Keratinocyte (primary cell): ENCODE data around the gene RAB8A. TPM values are rescaled to one million over a fixed set of nuclear protein-coding genes. Genes with fewer than 3 reads are reported as not detected.

Experiments
- DNase-seq: peaks from one replicate; pipeline ENCODE4 v3.0.0-alpha.2; 2011; ENCODE audit warnings: low read depth, missing footprints, low spot score
- FAIRE-seq: peaks from 2 replicates; lab custom pipeline; 2011; peaks lifted over from hg19 to GRCh38; lab: Jason Lieb, UNC
- H2AFZ ChIP-seq: 2 replicates; pipeline ENCODE4 v1.6.0; 2012; ENCODE audit warnings: low read length, control low read depth, inconsistent platforms; ENCODE audit not compliant: control insufficient read depth
- H3K27ac ChIP-seq: 2 replicates; pipeline ENCODE4 v1.5.1; 2011; ENCODE audit warnings: low read length; ENCODE audit not compliant: control insufficient read depth, insufficient read depth
- H3K27me3 ChIP-seq: 3 replicates; pipeline ENCODE4 v1.6.0; 2011; ENCODE audit warnings: low read length; ENCODE audit not compliant: control insufficient read depth, insufficient read depth; ENCODE audit errors: extremely low read depth
- H3K36me3 ChIP-seq, 2 experiments: 2 replicates in 1 of 2; 3 replicates in 1 of 2; pipeline ENCODE4 v1.5.1; 2011; ENCODE audit warnings: low read length in 2 of 2, mild to moderate bottlenecking in 1 of 2; ENCODE audit not compliant: control insufficient read depth in 2 of 2, insufficient read depth in 2 of 2; ENCODE audit errors: extremely low read depth in 1 of 2
- H3K4me1 ChIP-seq: 3 replicates; pipeline ENCODE4 v1.5.1; 2011; ENCODE audit warnings: low read length; ENCODE audit not compliant: control insufficient read depth, insufficient read depth; ENCODE audit errors: extremely low read depth
- H3K4me2 ChIP-seq: 3 replicates; pipeline ENCODE4 v1.6.0; 2011; ENCODE audit warnings: low read depth, low read length; ENCODE audit not compliant: control insufficient read depth, insufficient read depth; ENCODE audit errors: extremely low read depth
- H3K4me3 ChIP-seq, 3 experiments: fragments of 200-600 bp in 1 of 3; sonication (generic) in 1 of 3; 2 replicates in 2 of 3; 3 replicates in 1 of 3; pipeline ENCODE4 v1.5.1; 2011 to 2016; ENCODE audit warnings: low read length in 3 of 3, mild to moderate bottlenecking in 3 of 3, control low read depth in 2 of 3, inconsistent platforms in 1 of 3, low read depth in 1 of 3, mixed read lengths in 1 of 3, mixed run types in 1 of 3, moderate library complexity in 1 of 3; ENCODE audit not compliant: control insufficient read depth in 2 of 3, insufficient read depth in 2 of 3; ENCODE audit errors: extremely low read depth in 1 of 3
- H3K79me2 ChIP-seq: 2 replicates; pipeline ENCODE4 v1.6.0; 2012; ENCODE audit warnings: low read length; ENCODE audit not compliant: control insufficient read depth, insufficient read depth
- H3K9ac ChIP-seq: 3 replicates; pipeline ENCODE4 v1.6.0; 2011; ENCODE audit warnings: low read length; ENCODE audit not compliant: control insufficient read depth, insufficient read depth; ENCODE audit errors: extremely low read depth
- H3K9me1 ChIP-seq: 3 replicates; pipeline ENCODE4 v1.6.0; 2011; ENCODE audit warnings: low read length; ENCODE audit not compliant: control insufficient read depth, insufficient read depth; ENCODE audit errors: extremely low read depth
- H3K9me3 ChIP-seq: 2 replicates; pipeline ENCODE4 v1.5.1; 2012; ENCODE audit warnings: low read depth, low read length; ENCODE audit not compliant: control insufficient read depth
- H4K20me1 ChIP-seq: 3 replicates; pipeline ENCODE4 v1.6.0; 2011; ENCODE audit warnings: low read length; ENCODE audit not compliant: control insufficient read depth, insufficient read depth; ENCODE audit errors: extremely low read depth
- EZH2 ChIP-seq: IDR thresholded peaks from one replicate; pipeline ENCODE4 v1.6.1; 2012; ENCODE audit warnings: inconsistent platforms, mild to moderate bottlenecking, low read length, moderate library complexity
- dilution Hi-C: fragments of 300-500 bp; cut with MboI; formaldehyde crosslinking; loops from one replicate; pipeline ENCODE4 v1.7.0; 2020; ENCODE audit warnings: low sequenced_read_pairs; ENCODE audit not compliant: extremely low pct_ligation_motif_present
- polyA plus RNA-seq, 5 experiments: library from polyadenylated mRNA; depleted of rRNA in 3 of 5; stranded (reverse) in 3 of 5; stranded (forward) in 1 of 5; unstranded in 1 of 5; fragments of >200 nt; gene quantifications; 1 replicate in 1 of 5; 2 replicates in 3 of 5; 3 replicates in 1 of 5; pipeline versions ENCODE4 v1.2.1 to v1.2.3, GENCODE V29; 2011 to 2012; ENCODE audit warnings: missing spikeins in 2 of 5, low read depth in 1 of 5, low replicate concordance in 1 of 5
- TF ChIP-seq, protein P1 (sequence below), 3 experiments: IDR thresholded peaks in 1 of 3; conservative IDR thresholded peaks in 1 of 3; optimal IDR thresholded peaks in 1 of 3; 2 replicates in 2 of 3; 3 replicates in 1 of 3; pipeline versions ENCODE3 to v1.5.1; 2011; ENCODE audit warnings: low read length in 3 of 3, mild to moderate bottlenecking in 3 of 3, moderate library complexity in 2 of 3, control low read depth in 1 of 3, inconsistent platforms in 1 of 3; ENCODE audit not compliant: insufficient read depth in 2 of 3; ENCODE audit errors: extremely low read depth in 1 of 3

RAB8A gene
- polyA plus RNA-seq, 1 donor (not counting 4 experiments of a cell fraction or from before 2014, with no cell fraction given): 95.1 TPM

DNA sequence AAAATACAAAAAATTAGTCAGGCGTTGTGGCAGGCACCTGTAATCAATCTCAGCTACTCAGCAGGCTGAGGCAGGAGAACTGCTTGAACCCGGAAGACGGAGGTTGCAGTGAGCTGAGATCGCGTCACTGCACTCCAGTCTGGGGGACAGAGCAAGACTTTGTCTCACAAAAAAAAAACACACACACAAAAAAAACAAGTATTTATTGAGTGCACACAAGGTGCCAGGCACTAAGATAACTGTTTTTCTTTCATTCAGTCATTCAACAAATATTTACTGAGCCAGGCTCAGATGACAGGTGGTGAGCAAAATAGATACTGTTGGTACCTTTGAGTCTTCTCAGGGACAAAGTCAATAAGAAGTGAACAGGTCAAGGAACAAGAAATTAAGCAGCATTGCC is 55.4 kb downstream of the RAB8A start:
- Histone ChIP-seq H3K27me3 (no peaks in the 10 kb centered on the region), H3K9me1 (no peaks in the 10 kb centered on the region), H4K20me1 (no peaks in the 10 kb centered on the region), H3K36me3 (no peaks in the 10 kb centered on the region), H3K4me1 (no peaks in the 10 kb centered on the region), H3K79me2 (no peaks in the 10 kb centered on the region), H3K27ac (no peak overlapping the region), H3K4me2 (no peak overlapping the region), H3K9ac (no peak overlapping the region), H3K9me3 (no peaks in the 10 kb centered on the region), H2AFZ (no peak overlapping the region), H3K4me3 (no peak overlapping the region)
- TF ChIP-seq, protein P1, sequence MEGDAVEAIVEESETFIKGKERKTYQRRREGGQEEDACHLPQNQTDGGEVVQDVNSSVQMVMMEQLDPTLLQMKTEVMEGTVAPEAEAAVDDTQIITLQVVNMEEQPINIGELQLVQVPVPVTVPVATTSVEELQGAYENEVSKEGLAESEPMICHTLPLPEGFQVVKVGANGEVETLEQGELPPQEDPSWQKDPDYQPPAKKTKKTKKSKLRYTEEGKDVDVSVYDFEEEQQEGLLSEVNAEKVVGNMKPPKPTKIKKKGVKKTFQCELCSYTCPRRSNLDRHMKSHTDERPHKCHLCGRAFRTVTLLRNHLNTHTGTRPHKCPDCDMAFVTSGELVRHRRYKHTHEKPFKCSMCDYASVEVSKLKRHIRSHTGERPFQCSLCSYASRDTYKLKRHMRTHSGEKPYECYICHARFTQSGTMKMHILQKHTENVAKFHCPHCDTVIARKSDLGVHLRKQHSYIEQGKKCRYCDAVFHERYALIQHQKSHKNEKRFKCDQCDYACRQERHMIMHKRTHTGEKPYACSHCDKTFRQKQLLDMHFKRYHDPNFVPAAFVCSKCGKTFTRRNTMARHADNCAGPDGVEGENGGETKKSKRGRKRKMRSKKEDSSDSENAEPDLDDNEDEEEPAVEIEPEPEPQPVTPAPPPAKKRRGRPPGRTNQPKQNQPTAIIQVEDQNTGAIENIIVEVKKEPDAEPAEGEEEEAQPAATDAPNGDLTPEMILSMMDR (optimal IDR thresholded peaks at IDR 0.05 in 1 of 3, IDR thresholded peaks at IDR 0.05 in 1 of 3, conservative IDR thresholded peaks at IDR 0.05 in 1 of 3; ENCODE audit: extremely low read depth in 1 of 3, insufficient read depth in 2 of 3, low read length in 3 of 3): no peak
- no peak for TF ChIP-seq EZH2
- FAIRE-seq (no peak), DNase-seq (no peak)
- dilution Hi-C loops: no loop called here

DNA sequence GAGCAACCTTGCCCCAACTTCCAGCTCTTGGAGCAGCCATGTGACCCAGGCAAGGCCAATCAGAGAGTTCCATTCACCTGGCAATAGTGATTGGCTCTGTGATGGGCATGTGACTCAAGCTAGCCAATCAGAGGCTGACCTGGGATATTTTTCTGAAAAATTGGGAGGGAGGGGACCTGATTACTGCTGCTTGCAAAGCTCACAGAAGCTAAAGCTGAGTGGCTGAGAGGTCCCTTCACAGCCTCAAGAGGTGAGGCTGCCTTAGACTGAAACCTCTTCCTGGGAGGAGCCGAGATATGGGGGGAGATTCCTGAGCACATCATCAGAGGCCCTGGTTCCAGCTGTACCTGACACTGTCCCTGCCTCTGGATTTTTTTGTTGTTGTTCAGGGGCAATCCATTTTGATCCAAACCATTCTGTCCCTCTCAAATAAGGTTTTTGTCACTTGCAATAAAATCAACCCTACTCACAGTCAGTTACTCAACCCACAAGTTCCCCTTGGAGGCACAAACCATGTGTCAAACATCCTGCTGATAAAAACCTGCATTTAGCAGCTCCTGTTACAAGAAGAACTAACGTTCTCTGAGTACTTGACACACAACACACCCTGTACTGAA is 56.9 kb downstream of the RAB8A start:
- Histone ChIP-seq H3K9ac (no peak overlapping the region), H3K27me3 (no peaks in the 10 kb centered on the region), H4K20me1 (no peaks in the 10 kb centered on the region), H3K36me3 (no peaks in the 10 kb centered on the region), H3K79me2 (no peaks in the 10 kb centered on the region), H3K9me1 (no peaks in the 10 kb centered on the region), H3K4me3 (no peak overlapping the region), H3K9me3 (no peaks in the 10 kb centered on the region), H3K27ac (no peak overlapping the region), H2AFZ (no peak overlapping the region), H3K4me1 (no peaks in the 10 kb centered on the region), H3K4me2 (no peak overlapping the region)
- FAIRE-seq (no peak), DNase-seq (no peak)
- no peak for TF ChIP-seq EZH2
- TF ChIP-seq, protein P1 (optimal IDR thresholded peaks at IDR 0.05 in 1 of 3, IDR thresholded peaks at IDR 0.05 in 1 of 3, conservative IDR thresholded peaks at IDR 0.05 in 1 of 3; ENCODE audit: extremely low read depth in 1 of 3, insufficient read depth in 2 of 3, low read length in 3 of 3): no peak
- dilution Hi-C loops: no loop called here
